RKO (cell line): ENCODE results near the gene ARHGEF39.

Source experiments
- DNase-seq: peaks from one replicate; pipeline ENCODE4 v3.0.0-alpha.2; 2016; ENCODE audit warnings: low spot score

Gene ARHGEF39

GRCh38 chr9:35691334-35691650, 26.3 kb upstream of the ARHGEF39 start:
- no peak for DNase-seq

DNA sequence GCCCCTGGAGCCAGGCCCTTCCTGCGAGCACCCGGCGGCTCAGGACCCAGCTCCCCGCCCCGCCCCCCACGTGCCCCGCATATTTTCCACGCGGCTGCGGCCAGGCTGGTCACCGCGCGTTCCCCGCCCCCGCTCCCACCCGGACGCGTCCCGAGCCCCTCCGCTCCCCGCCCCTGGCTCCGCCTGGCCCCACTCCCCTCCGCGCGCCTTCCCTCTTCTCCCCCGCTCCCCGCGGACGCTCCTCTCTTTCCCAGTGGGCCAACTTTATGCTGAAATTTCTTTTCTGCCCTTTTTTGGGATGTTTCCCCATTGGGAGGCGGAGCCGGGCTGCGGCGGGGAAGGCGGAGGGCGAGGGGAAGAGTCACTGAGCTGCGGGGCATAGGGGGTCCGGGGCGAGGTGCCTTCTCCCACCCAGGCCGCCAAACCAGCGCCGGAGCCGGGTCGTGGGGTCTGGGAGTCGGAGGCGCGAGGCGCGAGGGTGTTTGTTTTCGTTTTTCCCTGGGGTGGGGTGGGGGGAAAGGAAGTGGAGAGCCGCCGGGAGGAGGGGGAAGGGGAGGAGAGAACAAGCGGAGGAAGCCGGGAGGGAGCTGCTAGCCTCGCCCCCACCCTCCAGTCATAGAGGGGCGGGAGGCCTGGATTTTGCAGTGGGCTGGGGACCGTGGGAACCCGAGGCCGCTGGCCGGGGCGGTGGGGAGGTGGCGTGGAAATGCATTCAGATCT, 25.8 kb upstream of the ARHGEF39 start:
- peak; percentile 67 for DNase-seq

GRCh38 chr9:35690294-35690613, 25.3 kb upstream of the ARHGEF39 start:
- DNase-seq, result peak; percentile 9

DNA sequence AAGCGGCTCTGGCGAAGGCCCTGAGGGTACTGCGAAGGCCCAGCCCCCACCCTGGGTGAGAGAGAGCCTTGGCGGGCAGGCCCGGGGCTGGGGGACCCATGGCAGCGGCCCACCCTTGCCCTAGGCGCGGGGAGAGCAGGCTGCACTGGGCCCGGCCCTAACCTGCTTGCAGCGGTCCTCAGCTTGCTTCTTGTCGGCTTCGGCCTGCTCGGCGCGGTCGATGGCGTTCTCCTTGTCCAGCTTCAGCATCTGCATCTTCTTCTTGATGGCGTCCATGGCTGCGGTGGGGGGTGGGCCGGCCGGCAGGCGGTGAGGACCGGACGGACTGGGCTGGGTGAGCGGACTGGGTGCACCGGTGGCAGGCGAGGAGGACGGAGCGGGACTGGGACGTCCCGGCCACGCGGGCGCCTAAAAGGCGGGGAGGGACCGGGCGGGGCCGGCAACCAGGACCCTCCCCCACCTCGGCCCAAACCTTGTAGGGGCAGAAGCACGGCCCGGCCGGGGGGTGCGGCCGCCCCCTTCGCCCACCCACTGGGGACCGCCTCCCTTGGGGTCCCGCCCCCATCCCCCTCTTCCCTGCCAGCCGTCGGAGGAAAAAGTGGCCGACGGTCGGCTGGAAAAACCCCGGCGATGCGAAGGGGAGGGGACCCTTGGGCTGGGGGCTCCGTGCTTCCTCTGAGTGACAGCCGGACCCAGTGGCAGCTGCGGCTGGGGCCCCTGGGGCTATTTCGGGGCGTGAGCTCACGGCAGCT, 24.7 kb upstream of the ARHGEF39 start, which contains the start of gene TPM2:
TSS of gene TPM2 (minus strand) at position 384 of the 752 bp plus-strand sequence. CDS start at position 276, 108 bp downstream.
- DNase-seq, result peak; percentile 32

GRCh38 chr9:35688558-35689541, 23.9 kb upstream of the ARHGEF39 start:
- DNase-seq, result peak; percentile 91

GRCh38 chr9:35687972-35688557, 23.1 kb upstream of the ARHGEF39 start:
- no peak for DNase-seq

- no peak for DNase-seq
Measured at GRCh38 chr9:35687306-35687705, 22.3 kb upstream of the ARHGEF39 start.

GRCh38 chr9:35686222-35687203, 21.5 kb upstream of the ARHGEF39 start:
- DNase-seq, result no peak

DNA sequence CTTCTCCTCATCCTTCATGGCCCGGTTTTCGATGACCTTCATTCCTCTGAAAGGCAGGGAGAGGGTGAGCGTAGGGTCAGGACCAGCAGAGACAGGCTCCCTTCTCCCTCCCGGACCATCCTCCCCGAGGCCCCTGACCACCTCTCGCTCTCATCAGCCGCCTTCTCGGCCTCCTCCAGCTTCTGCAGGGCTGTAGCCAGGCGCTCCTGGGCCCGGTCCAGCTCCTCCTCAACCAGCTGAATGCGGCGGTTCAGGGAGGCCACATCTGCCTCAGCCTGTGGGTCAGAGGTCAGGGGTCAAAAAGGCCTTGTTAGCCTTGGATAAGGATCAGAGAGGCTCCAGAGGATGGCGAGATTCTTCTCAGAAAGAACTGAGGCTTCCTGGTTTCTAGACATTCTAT, 20.5 kb upstream of the ARHGEF39 start:
- DNase-seq, result no peak

GRCh38 chr9:35684921-35685320, 19.9 kb upstream of the ARHGEF39 start:
- no peak for DNase-seq

- DNase-seq, result no peak
Measured at GRCh38 chr9:35683323-35683722, 18.3 kb upstream of the ARHGEF39 start.

DNA sequence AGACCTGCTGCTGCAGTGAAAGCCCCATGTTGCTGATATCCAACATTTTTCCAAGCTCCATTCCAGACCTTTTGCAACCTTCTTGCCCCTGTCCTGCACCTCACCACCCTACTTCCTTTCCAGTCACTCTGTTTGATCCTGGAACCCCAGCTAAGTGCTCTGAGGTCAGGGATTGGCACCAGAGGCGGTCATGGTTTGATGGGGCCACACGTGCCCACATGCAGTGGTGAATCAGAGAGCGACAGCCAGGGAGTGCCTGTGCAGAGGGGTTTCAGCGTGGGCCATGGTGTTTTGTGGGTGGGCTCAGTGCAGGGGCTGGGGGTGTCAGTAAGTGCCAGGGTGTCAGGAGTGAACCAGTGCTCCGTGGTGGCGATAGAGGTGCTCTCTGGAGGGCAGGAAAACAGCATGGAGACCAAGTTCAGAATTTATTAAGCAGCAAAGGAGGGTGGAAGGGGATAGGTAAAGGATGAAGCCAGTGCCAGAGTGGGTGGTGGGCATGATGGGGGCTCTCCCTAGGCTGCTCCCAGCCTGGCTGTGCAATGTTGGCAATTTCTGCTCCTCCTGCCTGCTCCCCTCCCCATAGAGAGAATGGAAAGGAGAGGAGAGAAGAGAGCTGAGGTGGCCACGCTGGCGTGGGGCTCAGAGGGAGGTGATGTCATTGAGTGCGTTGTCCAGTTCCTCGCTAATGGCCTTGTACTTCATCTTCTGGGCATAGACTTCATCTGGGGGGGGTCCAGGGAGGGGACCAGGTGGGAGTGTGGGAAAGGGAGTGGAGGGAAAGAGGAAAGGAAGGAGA, 17.7 kb upstream of the ARHGEF39 start:
- DNase-seq, result no peak

GRCh38 chr9:35682051-35682450, 17.1 kb upstream of the ARHGEF39 start:
- no peak for DNase-seq

GRCh38 chr9:35681341-35682002, 16.5 kb upstream of the ARHGEF39 start:
- DNase-seq, result no peak

- DNase-seq, result no peak
Measured at GRCh38 chr9:35680331-35681105, 15.5 kb upstream of the ARHGEF39 start.

GRCh38 chr9:35679766-35680330, 14.9 kb upstream of the ARHGEF39 start:
- no peak for DNase-seq

DNA sequence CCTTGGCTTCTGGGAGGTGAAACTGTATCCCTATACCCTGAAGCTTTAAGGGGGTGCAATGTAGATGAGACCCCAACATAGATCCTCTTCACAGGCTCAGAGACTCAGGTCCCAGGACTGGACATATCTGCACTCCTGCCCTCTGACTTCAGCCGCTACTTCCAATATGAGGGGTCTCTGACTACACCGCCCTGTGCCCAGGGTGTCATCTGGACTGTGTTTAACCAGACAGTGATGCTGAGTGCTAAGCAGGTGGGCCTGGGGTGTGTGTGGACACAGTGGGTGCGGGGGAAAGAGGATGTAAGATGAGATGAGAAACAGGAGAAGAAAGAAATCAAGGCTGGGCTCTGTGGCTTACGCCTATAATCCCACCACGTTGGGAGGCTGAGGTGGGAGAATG, 14.1 kb upstream of the ARHGEF39 start:
- no peak for DNase-seq

DNA sequence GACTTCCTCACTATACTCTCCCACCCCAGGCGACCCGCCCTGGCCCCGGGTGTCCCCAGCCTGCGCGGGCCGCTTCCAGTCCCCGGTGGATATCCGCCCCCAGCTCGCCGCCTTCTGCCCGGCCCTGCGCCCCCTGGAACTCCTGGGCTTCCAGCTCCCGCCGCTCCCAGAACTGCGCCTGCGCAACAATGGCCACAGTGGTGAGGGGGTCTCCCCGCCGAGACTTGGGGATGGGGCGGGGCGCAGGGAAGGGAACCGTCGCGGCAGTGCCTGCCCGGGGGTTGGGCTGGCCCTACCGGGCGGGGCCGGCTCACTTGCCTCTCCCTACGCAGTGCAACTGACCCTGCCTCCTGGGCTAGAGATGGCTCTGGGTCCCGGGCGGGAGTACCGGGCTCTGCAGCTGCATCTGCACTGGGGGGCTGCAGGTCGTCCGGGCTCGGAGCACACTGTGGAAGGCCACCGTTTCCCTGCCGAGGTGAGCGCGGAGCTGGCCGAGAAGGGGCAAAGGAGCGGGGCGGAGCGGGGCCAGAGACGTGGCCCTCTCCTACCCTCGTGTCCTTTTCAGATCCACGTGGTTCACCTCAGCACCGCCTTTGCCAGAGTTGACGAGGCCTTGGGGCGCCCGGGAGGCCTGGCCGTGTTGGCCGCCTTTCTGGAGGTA, 10.9 kb upstream of the ARHGEF39 start:
- no peak for DNase-seq
